Lower leg skin (tissue), 4 donors: Measurements from ENCODE around the gene CDH13. TPM values are rescaled to one million over a fixed set of nuclear protein-coding genes. Genes with fewer than 3 reads are reported as not detected.

Experiments
- DNase-seq, 2 donors: peaks; one replicate each; pipeline ENCODE4 v3.0.0-alpha.2; 2019; ENCODE audit warnings: low spot score in 2 of 2
- H3K4me3 ChIP-seq: fragments of 200-600 bp; sonication (generic); 2 replicates; pipeline ENCODE4 v1.5.1; 2017; ENCODE audit warnings: mild to moderate bottlenecking, low read depth; ENCODE audit not compliant: poor library complexity, severe bottlenecking
- POLR2A ChIP-seq, 2 donors: fragments of 450-650 bp; IDR thresholded peaks; one replicate each; pipeline ENCODE4 v1.6.1; 2016 to 2017; ENCODE audit warnings: antibody characterized with exemption in 2 of 2, mild to moderate bottlenecking in 1 of 2, moderate library complexity in 1 of 2
- WGBS, 2 donors: methylation state at CpG; one replicate each; pipeline ENCODE4 v1.1.5; 2018; 5-methylcytosine and 5-hydroxymethylcytosine counted together
- intact Hi-C: fragments of 100-400 bp; cut with DNase I; formaldehyde crosslinking; loops from one replicate; pipeline ENCODE4 v1.15.0; 2023; ENCODE audit warnings: low total_unique reads
- total RNA-seq, 4 donors: library from RNA; depleted of rRNA; stranded (reverse); fragments of >200 nt; gene quantifications; one replicate each; pipeline ENCODE4 v1.1.0, GENCODE V29; 2016
- TF ChIP-seq, protein P1 (sequence below), 3 donors: fragments of 450-650 bp; IDR thresholded peaks; one replicate each; pipeline ENCODE4 v1.5.1; 2016; ENCODE audit warnings: antibody characterized with exemption in 3 of 3, mild to moderate bottlenecking in 3 of 3, moderate library complexity in 2 of 3

The CDH13 gene
- total RNA-seq, 4 donors from 2014 or later: 102 to 246 (median 155) TPM

- no peak for DNase-seq
- TF ChIP-seq POLR2A (IDR thresholded peaks at IDR 0.05): no peak
- TF ChIP-seq, protein P1, sequence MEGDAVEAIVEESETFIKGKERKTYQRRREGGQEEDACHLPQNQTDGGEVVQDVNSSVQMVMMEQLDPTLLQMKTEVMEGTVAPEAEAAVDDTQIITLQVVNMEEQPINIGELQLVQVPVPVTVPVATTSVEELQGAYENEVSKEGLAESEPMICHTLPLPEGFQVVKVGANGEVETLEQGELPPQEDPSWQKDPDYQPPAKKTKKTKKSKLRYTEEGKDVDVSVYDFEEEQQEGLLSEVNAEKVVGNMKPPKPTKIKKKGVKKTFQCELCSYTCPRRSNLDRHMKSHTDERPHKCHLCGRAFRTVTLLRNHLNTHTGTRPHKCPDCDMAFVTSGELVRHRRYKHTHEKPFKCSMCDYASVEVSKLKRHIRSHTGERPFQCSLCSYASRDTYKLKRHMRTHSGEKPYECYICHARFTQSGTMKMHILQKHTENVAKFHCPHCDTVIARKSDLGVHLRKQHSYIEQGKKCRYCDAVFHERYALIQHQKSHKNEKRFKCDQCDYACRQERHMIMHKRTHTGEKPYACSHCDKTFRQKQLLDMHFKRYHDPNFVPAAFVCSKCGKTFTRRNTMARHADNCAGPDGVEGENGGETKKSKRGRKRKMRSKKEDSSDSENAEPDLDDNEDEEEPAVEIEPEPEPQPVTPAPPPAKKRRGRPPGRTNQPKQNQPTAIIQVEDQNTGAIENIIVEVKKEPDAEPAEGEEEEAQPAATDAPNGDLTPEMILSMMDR (IDR thresholded peaks at IDR 0.05): no peak
- intact Hi-C loops: no loop called here
- no peak overlapping the region for H3K4me3 ChIP-seq
- 83 to 88% methylated on average over 6 of the region's 6 CpGs for WGBS, 2 donors
Measured at GRCh38 chr16:83211711-83212110, 584.9 kb downstream of the CDH13 start.

DNA sequence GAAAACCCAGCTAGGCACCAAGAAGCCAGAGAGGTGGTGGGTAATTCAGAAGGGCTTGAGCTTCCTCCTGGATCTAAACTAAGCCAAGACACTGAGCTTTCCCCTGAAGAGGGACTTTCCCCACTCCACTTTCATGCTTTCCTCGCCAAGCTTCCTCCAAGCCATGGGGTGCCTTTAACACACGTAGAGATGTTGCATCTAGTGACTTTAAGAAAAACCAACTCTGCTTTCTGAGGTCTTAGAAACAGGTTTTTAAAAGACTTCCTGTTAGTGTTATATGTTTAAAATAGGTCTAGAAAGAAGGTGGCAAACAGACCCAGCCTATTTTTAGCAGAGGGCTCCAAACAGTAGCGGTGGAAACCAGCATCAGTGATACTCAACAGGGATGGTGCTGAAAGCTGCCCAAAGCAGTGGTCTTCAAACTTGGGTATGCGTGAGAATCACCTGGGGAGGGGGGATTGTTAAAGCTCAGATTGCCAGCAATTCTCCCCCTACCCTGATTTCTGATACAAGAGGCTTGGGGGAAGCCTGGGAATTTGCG is 585.6 kb downstream of the CDH13 start:
- intact Hi-C loops: no loop called here
- 84 to 86% methylated on average over 5 of the region's 5 CpGs for WGBS, 2 donors
- TF ChIP-seq, protein P1 (IDR thresholded peaks at IDR 0.05): no peak
- TF ChIP-seq POLR2A (IDR thresholded peaks at IDR 0.05): no peak
- no peak overlapping the region for H3K4me3 ChIP-seq
- DNase-seq: no peak

DNA sequence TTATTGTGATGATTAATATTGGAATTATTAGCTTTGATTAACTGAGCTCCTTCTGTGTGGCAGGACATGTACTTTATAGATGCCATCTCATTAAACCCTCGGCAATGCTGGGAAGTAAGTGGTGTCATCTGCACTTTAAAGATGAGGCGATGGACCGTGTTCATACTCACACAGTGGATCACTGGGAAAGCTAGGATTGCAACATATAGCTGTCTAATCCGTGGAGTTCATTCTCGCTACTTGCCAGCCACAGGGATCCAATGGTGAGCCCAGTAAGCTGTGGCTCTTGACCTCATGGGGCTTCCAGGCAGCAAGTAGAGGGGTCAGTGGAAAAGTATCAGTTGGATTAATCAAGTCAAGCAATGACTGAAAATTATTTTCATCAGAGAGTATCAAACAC is 587.9 kb downstream of the CDH13 start:
- no peak for TF ChIP-seq POLR2A (IDR thresholded peaks at IDR 0.05)
- TF ChIP-seq, protein P1 (IDR thresholded peaks at IDR 0.05): no peak
- 93 to 95% methylated on average over 5 of the region's 5 CpGs for WGBS, 2 donors
- DNase-seq: no peak
- H3K4me3 ChIP-seq: no peak overlapping the region
- intact Hi-C loops: no loop called here

- intact Hi-C loops: no loop called here
Measured at GRCh38 chr16:83215406-83216001, 588.7 kb downstream of the CDH13 start.

DNA sequence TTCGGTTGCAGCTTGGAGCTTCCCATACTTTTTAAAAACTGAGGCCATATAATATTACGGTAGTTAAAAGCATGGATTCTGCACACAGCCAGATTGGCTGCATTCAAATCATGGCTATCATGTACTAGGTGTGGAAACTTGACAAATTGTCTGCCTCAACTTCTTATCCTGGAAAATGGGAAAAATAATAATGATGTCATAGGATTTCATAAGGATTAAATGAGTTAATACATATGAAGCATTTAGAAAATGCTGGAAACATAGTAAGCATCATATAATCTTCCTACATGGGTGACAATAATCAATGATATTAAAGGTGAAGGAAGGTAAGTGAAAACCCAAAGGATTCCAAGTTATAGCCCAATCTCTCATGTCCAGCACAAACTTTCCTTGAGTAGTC is 592.5 kb downstream of the CDH13 start:
- TF ChIP-seq POLR2A (IDR thresholded peaks at IDR 0.05): no peak
- TF ChIP-seq, protein P1 (IDR thresholded peaks at IDR 0.05): no peak
- 96 to 97% methylated on average over 2 of the region's 2 CpGs for WGBS, 2 donors
- DNase-seq: no peak
- no peak overlapping the region for H3K4me3 ChIP-seq
- intact Hi-C loops: no loop called here

More at GRCh38 chr16:83215406-83216001, 588.7 kb downstream of the CDH13 start:
- WGBS, 2 donors: 55 to 59% methylated on average over 9 of the region's 9 CpGs
- TF ChIP-seq, protein P1 (IDR thresholded peaks at IDR 0.05): no peak
- no peak for TF ChIP-seq POLR2A (IDR thresholded peaks at IDR 0.05)
- no peak for DNase-seq
- no peak overlapping the region for H3K4me3 ChIP-seq

DNA sequence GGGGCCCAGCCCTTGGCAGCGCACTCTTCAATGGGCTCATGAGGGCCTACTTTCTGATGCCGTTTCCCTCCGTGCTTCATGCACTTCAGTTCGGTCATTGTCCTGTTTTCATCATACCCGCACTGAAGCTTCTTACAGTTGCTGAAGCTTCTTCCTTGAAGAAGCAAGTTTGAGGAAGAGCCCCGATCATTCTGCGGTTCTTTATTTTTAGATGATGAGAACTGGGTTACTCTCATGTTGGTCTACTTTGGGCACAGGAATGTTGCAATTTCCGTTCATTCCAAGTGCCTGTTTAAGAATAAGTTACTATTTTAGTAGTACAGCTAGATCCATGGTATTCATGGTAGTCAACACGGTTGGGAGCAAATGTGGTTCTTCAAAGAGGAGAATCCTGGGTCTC is 593.3 kb downstream of the CDH13 start:
- 82 to 94% methylated on average over 9 of the region's 9 CpGs for WGBS, 2 donors
- H3K4me3 ChIP-seq: no peak overlapping the region
- intact Hi-C loops: no loop called here
- no peak for TF ChIP-seq POLR2A (IDR thresholded peaks at IDR 0.05)
- TF ChIP-seq, protein P1 (IDR thresholded peaks at IDR 0.05): no peak
- DNase-seq: no peak
